BJ (cell line): ENCODE measurements around the gene SRPRB. TPM values are rescaled to one million over a fixed set of nuclear protein-coding genes. Genes with fewer than 3 reads are reported as not detected.
A peak's percentile ranks its signal among the peaks of the same experiment; 100 is the strongest.

Source experiments
- CTCF ChIA-PET: fragments of 350-600 bp; formaldehyde crosslinking; extraction: SDS; loops from one replicate; lab custom pipeline; 2021; ENCODE audit warnings: antibody characterized with exemption, inconsistent platforms; lab: Yijun Ruan, JAX
- POLR2A ChIA-PET: fragments of 300-600 bp; sonication (Branson Sonifier 250); formaldehyde crosslinking; extraction: SDS; loops from one replicate; lab custom pipeline; 2021; ENCODE audit warnings: antibody characterized with exemption; lab: Charles Lee
- DNase-seq: peaks from one replicate; pipeline ENCODE4 v3.0.0-alpha.2; 2011; ENCODE audit warnings: low read depth
- H3K27me3 ChIP-seq: 2 replicates; pipeline ENCODE4 v1.6.0; 2011; ENCODE audit warnings: low read length; ENCODE audit not compliant: control insufficient read depth, insufficient read depth
- H3K36me3 ChIP-seq: 2 replicates; pipeline ENCODE4 v1.5.1; 2011; ENCODE audit warnings: low read length; ENCODE audit not compliant: control insufficient read depth, insufficient read depth
- H3K4me3 ChIP-seq: 2 replicates; pipeline ENCODE4 v1.5.1; 2011; ENCODE audit warnings: low read depth, mild to moderate bottlenecking, control low read depth, low read length
- CTCF ChIP-seq: IDR thresholded peaks from 2 replicates; pipeline ENCODE4 v1.5.1; 2011; ENCODE audit warnings: low read depth, mild to moderate bottlenecking, control low read depth, inconsistent platforms, low read length, moderate library complexity; ENCODE audit not compliant: insufficient read depth
- polyA plus RNA-seq: library from polyadenylated mRNA; depleted of rRNA; stranded (reverse); fragments of >200 nt; gene quantifications from 2 replicates; pipeline ENCODE4 v1.2.3, GENCODE V29; 2011

SRPRB gene
- polyA plus RNA-seq, 1 experiment, result 36.0 TPM

DNA sequence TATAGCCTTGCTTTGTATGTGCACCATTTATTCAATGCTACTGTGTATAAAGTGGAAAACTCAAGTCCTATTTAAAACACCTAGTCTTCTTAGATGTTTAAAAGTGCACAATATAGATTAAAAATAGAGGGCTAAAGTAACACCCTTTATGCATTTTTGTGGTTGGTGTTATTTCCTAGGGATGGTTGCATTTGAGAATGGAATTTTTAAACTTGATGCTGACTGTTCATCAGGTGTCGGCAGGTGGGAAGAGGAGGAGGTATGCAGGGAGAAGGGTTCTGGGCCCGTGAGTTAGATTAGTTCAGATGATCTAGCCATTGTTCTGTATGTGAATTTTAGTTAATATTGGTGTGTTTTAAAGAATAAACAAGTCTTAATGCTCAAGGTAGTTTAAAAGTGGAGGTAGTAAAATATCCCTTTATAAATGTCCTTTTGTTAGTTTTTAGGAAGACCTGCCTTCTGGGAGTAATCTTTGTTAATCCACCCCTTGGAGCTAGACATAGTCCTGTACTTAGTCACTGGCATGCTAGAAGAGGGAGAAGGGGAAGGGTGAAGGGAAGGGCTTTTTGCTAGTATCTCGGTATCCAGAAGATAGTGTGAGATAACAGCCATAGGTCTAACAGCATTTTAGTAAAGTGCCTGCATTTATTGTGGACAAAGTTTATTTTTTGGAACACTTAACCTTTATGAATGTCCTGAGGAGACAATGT is 8.1 kb upstream of the SRPRB start:
- CTCF ChIA-PET, result no interaction called here
- TF ChIP-seq CTCF, result no peak

GRCh38 chr3:133799794-133800585 is 5.6 kb upstream of the SRPRB start:
- CTCF ChIA-PET, result interaction anchor here (0.7 kb wide), 1 partner anchor 69 kb away, joined by 3 read pairs; no protein-coding TSS in a partner anchor

More for the DNA sequence above, 8.1 kb upstream of the SRPRB start:
- POLR2A ChIA-PET, result interaction anchor here (0.6 kb wide), 1 partner anchor 635 kb away, joined by 3 read pairs; no protein-coding TSS in a partner anchor
- no peak for DNase-seq
- Histone ChIP-seq H3K4me3 (no peak overlapping the region), H3K27me3 (peaks cover 4% of the 10 kb centered on the region), H3K36me3 (no peaks in the 10 kb centered on the region)

GRCh38 chr3:133803469-133803868 is 2.1 kb upstream of the SRPRB start:
- H3K4me3 ChIP-seq, result no peak overlapping the region
- no peaks in the 10 kb centered on the region for H3K36me3 ChIP-seq
- TF ChIP-seq CTCF, result no peak
- DNase-seq, result no peak
- ChIA-PET CTCF (interaction anchor here (0.6 to 1.2 kb wide), 3 partner anchors 11 to 147 kb away, joined by 3 to 4 read pairs (median 4); no protein-coding TSS in a partner anchor), POLR2A (no interaction called here)
- H3K27me3 ChIP-seq, result peaks cover 4% of the 10 kb centered on the region

More at GRCh38 chr3:133799794-133800585, 5.6 kb upstream of the SRPRB start:
- DNase-seq, result no peak
- Histone ChIP-seq H3K36me3 (no peaks in the 10 kb centered on the region), H3K27me3 (peaks cover 4% of the 10 kb centered on the region), H3K4me3 (no peak overlapping the region)
- POLR2A ChIA-PET, result no interaction called here
- no peak for TF ChIP-seq CTCF

DNA sequence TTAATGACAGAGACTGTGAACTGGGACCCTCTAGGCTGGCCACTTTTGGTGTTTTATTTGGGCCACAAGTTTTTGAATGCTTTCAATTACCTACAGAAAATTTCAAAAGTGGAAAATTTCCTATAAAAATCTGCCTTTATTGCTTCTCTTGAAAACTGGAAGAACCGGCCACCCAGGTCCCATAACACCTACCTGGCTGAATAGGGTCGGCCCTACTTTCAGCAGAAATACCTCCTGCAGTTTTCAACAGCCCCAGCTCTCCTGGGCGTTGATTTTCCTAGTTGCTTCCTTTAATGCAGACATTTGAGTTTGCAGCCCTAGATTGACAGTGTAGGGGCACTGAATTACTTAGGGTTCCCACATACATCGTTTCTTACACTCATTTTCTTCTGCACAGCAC is 719 bp upstream of the SRPRB start:
- ChIA-PET POLR2A (no interaction called here), CTCF (interaction anchor here (1.6 kb wide), 1 partner anchor 13 kb away, joined by 3 read pairs; no protein-coding TSS in a partner anchor)
- no peak for DNase-seq
- TF ChIP-seq CTCF, result no peak
- H3K27me3 ChIP-seq, result peaks cover 3% of the 10 kb centered on the region
- H3K4me3 ChIP-seq, result no peak overlapping the region
- no peaks in the 10 kb centered on the region for H3K36me3 ChIP-seq

GRCh38 chr3:133805384-133805701 is 272 bp upstream of the SRPRB start:
- Histone ChIP-seq H3K27me3 (peaks cover 1% of the 10 kb centered on the region), H3K4me3 (peak overlapping the region; percentile 83), H3K36me3 (peaks cover 1% of the 10 kb centered on the region; the same call in 1 of the 2 replicates)
- TF ChIP-seq CTCF, result no peak
- DNase-seq, result no peak
- POLR2A ChIA-PET, result no interaction called here
- CTCF ChIA-PET, result interaction anchor here (1.6 kb wide), 1 partner anchor 13 kb away, joined by 3 read pairs; no protein-coding TSS in a partner anchor
